A549 (cell line): Measurements from ENCODE around the gene SHC2. TPM values are rescaled to one million over a fixed set of nuclear protein-coding genes. Genes with fewer than 3 reads are reported as not detected.

Experiments
- ATAC-seq, 2 experiments: fragments of 200-7000 bp in 1 of 2; fragments of >200 bp in 1 of 2; cut with Nextera tagmentation in 1 of 2; cut with Tn5 transposase in 1 of 2; 3 replicates each; pipeline versions ENCODE4 v1.8.0 to v1.9.1; 2018 to 2020; ENCODE audit warnings: mild to moderate bottlenecking in 1 of 2, moderate library complexity in 1 of 2
- CTCF ChIA-PET: fragments of 300-600 bp; sonication (Branson Sonifier 250); formaldehyde crosslinking; extraction: SDS; loops from one replicate; lab custom pipeline; 2021; ENCODE audit warnings: antibody characterized with exemption, inconsistent platforms; lab: Yijun Ruan, JAX
- POLR2A ChIA-PET: fragments of 350-600 bp; formaldehyde crosslinking; extraction: SDS; loops from one replicate; lab custom pipeline; 2021; ENCODE audit warnings: antibody characterized with exemption, inconsistent platforms; lab: Yijun Ruan, JAX
- DNase-seq, 2 experiments: peaks; one replicate each; pipeline versions ENCODE4 v3.0.0 to v3.0.0-alpha.2; 2011 to 2016; ENCODE audit warnings: low read depth in 1 of 2, low spot score in 1 of 2
- FAIRE-seq: peaks from 2 replicates; lab custom pipeline; 2011; peaks lifted over from hg19 to GRCh38; lab: Jason Lieb, UNC
- H3K27ac ChIP-seq, 2 experiments: fragments of >200 bp; sonication (Bioruptor Twin); formaldehyde crosslinking; 3 replicates each; pipeline ENCODE4 v1.5.1; 2016 to 2017
- H3K4me1 ChIP-seq: fragments of >200 bp; sonication (Bioruptor Twin); formaldehyde crosslinking; 3 replicates; pipeline ENCODE4 v1.6.1; 2016
- H3K4me2 ChIP-seq: fragments of >200 bp; sonication (Bioruptor Twin); formaldehyde crosslinking; 3 replicates; pipeline ENCODE4 v1.6.1; 2016
- H3K4me3 ChIP-seq: fragments of >200 bp; sonication (Bioruptor Twin); formaldehyde crosslinking; 3 replicates; pipeline ENCODE4 v1.5.1; 2016
- H3K9me3 ChIP-seq: fragments of >200 bp; sonication (Bioruptor Twin); formaldehyde crosslinking; 3 replicates; pipeline ENCODE4 v1.6.1; 2016
- BCL3 ChIP-seq: fragments of >200 bp; sonication (Bioruptor Twin); formaldehyde crosslinking; IDR thresholded peaks from 3 replicates; pipeline ENCODE4 v1.6.1; 2016
- CBX8 ChIP-seq: fragments of 200-600 bp; sonication (generic); IDR thresholded peaks from 2 replicates; pipeline ENCODE4 v1.6.1; 2016
- CTCF ChIP-seq: fragments of >200 bp; sonication (Bioruptor Twin); formaldehyde crosslinking; IDR thresholded peaks from 3 replicates; pipeline ENCODE4 v1.5.1; 2016
- EHF ChIP-seq: fragments of 250-450 bp; sonication (Bioruptor Pico); IDR thresholded peaks from 2 replicates; pipeline ENCODE4 v1.5.0; 2020; ENCODE audit warnings: mild to moderate bottlenecking
- EHMT2 ChIP-seq: fragments of 200-600 bp; sonication (generic); IDR thresholded peaks from 2 replicates; pipeline ENCODE4 v1.6.1; 2016; ENCODE audit warnings: antibody characterized with exemption, low read depth, mild to moderate bottlenecking, moderate library complexity
- FOSL2 ChIP-seq, 2 experiments: fragments of 450-650 bp in 1 of 2; fragments of >200 bp in 1 of 2; sonication (Bioruptor Twin) in 1 of 2; formaldehyde crosslinking; IDR thresholded peaks; 2 replicates each; pipeline versions ENCODE4 v1.5.0 to v1.6.1; 2016 to 2020; ENCODE audit warnings: mild to moderate bottlenecking in 1 of 2, moderate library complexity in 1 of 2
- HES2 ChIP-seq: fragments of >200 bp; sonication (Bioruptor Twin); formaldehyde crosslinking; IDR thresholded peaks from 2 replicates; pipeline ENCODE4 v1.6.1; 2016
- HEYL ChIP-seq: fragments of 250-450 bp; sonication (Bioruptor Pico); IDR thresholded peaks from 2 replicates; pipeline ENCODE4 v1.8.0; 2021; ENCODE audit warnings: mild to moderate bottlenecking, moderate library complexity
- HOXB5 ChIP-seq: fragments of 250-450 bp; sonication (Bioruptor Pico); IDR thresholded peaks from 2 replicates; pipeline ENCODE4 v1.5.0; 2020; ENCODE audit warnings: mild to moderate bottlenecking, moderate library complexity
- KDM5A ChIP-seq: fragments of 200-600 bp; sonication (generic); IDR thresholded peaks from 2 replicates; pipeline ENCODE4 v1.6.1; 2016; ENCODE audit warnings: antibody characterized with exemption, mild to moderate bottlenecking
- MAFK ChIP-seq: fragments of 450-650 bp; IDR thresholded peaks from 2 replicates; pipeline ENCODE4 v1.6.1; 2014; ENCODE audit not compliant: partially characterized antibody
- MAX ChIP-seq: IDR thresholded peaks from 2 replicates; pipeline ENCODE4 v1.6.1; 2012
- MAZ ChIP-seq: fragments of 150-350 bp; IDR thresholded peaks from 2 replicates; pipeline ENCODE4 v1.6.1; 2014; ENCODE audit warnings: antibody characterized with exemption, low read depth, low read length, borderline replicate concordance
- NPAS2 ChIP-seq: fragments of 250-450 bp; sonication (Bioruptor Pico); IDR thresholded peaks from 2 replicates; pipeline ENCODE4 v1.8.0; 2022; ENCODE audit warnings: mild to moderate bottlenecking, moderate library complexity, borderline replicate concordance
- NR3C1 ChIP-seq: fragments of >200 bp; sonication (Bioruptor Twin); formaldehyde crosslinking; IDR thresholded peaks from 3 replicates; pipeline ENCODE4 v1.6.1; 2017
- REST ChIP-seq: fragments of 200-600 bp; sonication (generic); IDR thresholded peaks from 2 replicates; pipeline ENCODE4 v1.6.1; 2016; ENCODE audit warnings: antibody characterized with exemption, mild to moderate bottlenecking, moderate library complexity
- RNF2 ChIP-seq: fragments of 200-600 bp; sonication (generic); IDR thresholded peaks from 2 replicates; pipeline ENCODE4 v1.6.1; 2016; ENCODE audit warnings: low read depth, mild to moderate bottlenecking, antibody characterized with exemption, moderate library complexity, borderline replicate concordance
- SMC3 ChIP-seq: fragments of >200 bp; sonication (Bioruptor Twin); formaldehyde crosslinking; IDR thresholded peaks from 3 replicates; pipeline ENCODE4 v1.6.1; 2018; ENCODE audit warnings: inconsistent platforms
- ZNF302 ChIP-seq: fragments of 250-450 bp; sonication (Bioruptor Pico); IDR thresholded peaks from 2 replicates; pipeline ENCODE4 v1.9.0; 2021; ENCODE audit warnings: inconsistent platforms, mild to moderate bottlenecking, moderate library complexity
- WGBS: methylation state at CpG from one replicate; pipeline ENCODE4 v1.1.6; 2017; ENCODE audit errors: missing lambda C conversion rate; 5-methylcytosine and 5-hydroxymethylcytosine counted together
- polyA plus RNA-seq, 4 experiments: library from polyadenylated mRNA; depleted of rRNA in 3 of 4; stranded (reverse); fragments of >200 nt; fragmentation: RNase III in 1 of 4; extraction: RNeasy Plus Mini Kit Qiagen cat#74134 plus additional on column Dnase treatment in 1 of 4; gene quantifications; 2 replicates in 3 of 4; 3 replicates in 1 of 4; pipeline ENCODE4 v1.2.3, GENCODE V29; 2011 to 2017

The SHC2 gene
- polyA plus RNA-seq, 2 of the 4 experiments (the other 2 are of a cell fraction) = 0.36 to 0.58 TPM

GRCh38 chr19:478236-478903 is 17.5 kb upstream of the SHC2 start:
- CTCF ChIA-PET = interaction anchor here (0.7 kb wide), 1 partner anchor 32 kb away, joined by 3 read pairs; no protein-coding TSS in a partner anchor
- TF ChIP-seq EHMT2 = no peak
- TF ChIP-seq REST = no peak
- no peak for TF ChIP-seq KDM5A
- WGBS = 81% methylated on average over 26 of the region's 26 CpGs
- no peak for ATAC-seq
- no peaks in the 10 kb centered on the region for H3K4me1 ChIP-seq
- H3K4me2 ChIP-seq = no peak overlapping the region
- no peak for FAIRE-seq
- no peak for DNase-seq
- POLR2A ChIA-PET = no interaction called here
- H3K9me3 ChIP-seq = no peaks in the 10 kb centered on the region
- no peak overlapping the region for H3K4me3 ChIP-seq
- no peak overlapping the region for H3K27ac ChIP-seq

GRCh38 chr19:475360-475759 is 14.5 kb upstream of the SHC2 start:
- H3K4me1 ChIP-seq = no peaks in the 10 kb centered on the region
- ChIA-PET CTCF (no interaction called here), POLR2A (no interaction called here)

GRCh38 chr19:474126-475078 is 13.6 kb upstream of the SHC2 start:
- DNase-seq (no peak), FAIRE-seq (no peak), ATAC-seq (peak; percentile 39 to 44; a peak in 4 of 6 replicates)
- CTCF ChIA-PET = no interaction called here
- 80% methylated on average over 22 of the region's 57 CpGs for WGBS
- Histone ChIP-seq H3K27ac (no peak overlapping the region), H3K9me3 (no peaks in the 10 kb centered on the region), H3K4me3 (no peak overlapping the region), H3K4me1 (no peaks in the 10 kb centered on the region), H3K4me2 (no peak overlapping the region)
- POLR2A ChIA-PET = no interaction called here
- no peak for TF ChIP-seq MAX
- TF ChIP-seq RNF2 = no peak
- TF ChIP-seq REST = no peak
- TF ChIP-seq FOSL2 (IDR thresholded peaks at IDR 0.05) = no peak
- no peak for TF ChIP-seq FOSL2 (CRISPR knock-in tag; IDR thresholded peaks at IDR 0.05)
- no peak for TF ChIP-seq MAZ
- no peak for TF ChIP-seq NR3C1
- no peak for TF ChIP-seq SMC3
- TF ChIP-seq CTCF = no peak
- TF ChIP-seq BCL3 = no peak
- no peak for TF ChIP-seq HOXB5 (CRISPR knock-in tag)
- no peak for TF ChIP-seq CBX8
- no peak for TF ChIP-seq EHF

More at GRCh38 chr19:475360-475759, 14.5 kb upstream of the SHC2 start:
- no peak for TF ChIP-seq NR3C1
- no peak for TF ChIP-seq HEYL
- TF ChIP-seq HES2 = no peak
- TF ChIP-seq MAFK = no peak
- no peak for TF ChIP-seq MAX
- TF ChIP-seq NPAS2 (CRISPR knock-in tag) = no peak
- TF ChIP-seq ZNF302 (CRISPR knock-in tag) = no peak
- FAIRE-seq (no peak), ATAC-seq (no peak), DNase-seq (no peak)
- Histone ChIP-seq H3K4me2 (no peak overlapping the region), H3K27ac (no peak overlapping the region), H3K4me3 (no peak overlapping the region), H3K9me3 (no peaks in the 10 kb centered on the region)
- WGBS = 73% methylated on average over 13 of the region's 13 CpGs
